Adrenal gland (tissue), 12 donors: ENCODE measurements around the gene GRIFIN. TPM values are rescaled to one million over a fixed set of nuclear protein-coding genes. Genes with fewer than 3 reads are reported as not detected.

Experiments
- DNase-seq, 7 donors: peaks; one replicate each; pipeline ENCODE4 v3.0.0-alpha.2; 2019 to 2020
- H3K27ac ChIP-seq, 5 donors: fragments of 200-600 bp; sonication (generic) in 4 of 5; 1 replicate in 3 of 5; 2 replicates in 2 of 5; pipeline versions ENCODE4 v1.5.1 to v1.8.0; 2016 to 2020; ENCODE audit warnings: mild to moderate bottlenecking in 1 of 5
- H3K27me3 ChIP-seq: fragments of 200-600 bp; 2 replicates; pipeline ENCODE4 v1.8.0; 2021
- H3K36me3 ChIP-seq, 2 donors: fragments of 200-600 bp; replicated peaks in 1 of 2; 1 replicate in 1 of 2; 2 replicates in 1 of 2; pipeline versions ENCODE4 v1.5.1 to v1.8.0; 2018 to 2022
- H3K4me1 ChIP-seq, 2 donors: fragments of 200-600 bp; replicated peaks in 1 of 2; 1 replicate in 1 of 2; 2 replicates in 1 of 2; pipeline versions ENCODE4 v1.5.1 to v1.8.0; 2018 to 2021
- H3K4me3 ChIP-seq, 4 donors: fragments of 200-600 bp; sonication (generic) in 3 of 4; one replicate each; pipeline ENCODE4 v1.5.1; 2016 to 2018
- H3K9me3 ChIP-seq, 3 donors: fragments of 200-600 bp; sonication (generic) in 1 of 3; replicated peaks in 1 of 3; 1 replicate in 2 of 3; 2 replicates in 1 of 3; pipeline versions ENCODE4 v1.5.1 to v1.8.0; 2016 to 2021
- POLR2A ChIP-seq, 2 donors: fragments of 450-650 bp; IDR thresholded peaks; one replicate each; pipeline ENCODE4 v1.6.1; 2017; ENCODE audit warnings: antibody characterized with exemption in 2 of 2, mild to moderate bottlenecking in 2 of 2, moderate library complexity in 1 of 2
- whole genome bisulfite sequencing, 4 donors: extraction: QIAGEN DNeasy Blood & Tissue Kit in 2 of 4; methylation state at CpG; one replicate each; pipeline versions ENCODE4 v1.1.5 to v1.1.7; 2013 to 2017; 5-methylcytosine and 5-hydroxymethylcytosine counted together
- intact Hi-C, 2 donors: fragments of 100-400 bp; cut with DNase I; formaldehyde crosslinking; loops; one replicate each; pipeline versions ENCODE4 v1.14.1 to v1.15.0; 2022 to 2023
- polyA plus RNA-seq, 3 donors: library from polyadenylated mRNA; stranded (reverse); fragments of 200-250 nt in 2 of 3; fragments of 350-450 nt in 1 of 3; fragmentation: Illumina TruSeq in 1 of 3; extraction: RNeasy Lipid Tissue Mini Kit (QIAGEN cat#74804) in 1 of 3; gene quantifications; one replicate each; pipeline ENCODE4 v1.2.3, GENCODE V29; 2013 to 2014
- total RNA-seq, 9 donors: library from RNA; depleted of rRNA in 4 of 9; stranded (reverse); fragments of >200 nt in 4 of 9; fragments of 120-200 nt in 1 of 9; fragmentation: NEBNext Ultra II Directional in 1 of 9; extraction: Animal tissue kit (Norgen Biotek cat#: 25700) in 1 of 9; gene quantifications; one replicate each; pipeline versions ENCODE4 v1.1.0 to v1.2.4, GENCODE V29; 2013 to 2023
- TF ChIP-seq, protein P1 (sequence below), 6 experiments: fragments of 450-650 bp in 4 of 6; fragments of 200-600 bp in 2 of 6; sonication (generic) in 1 of 6; IDR thresholded peaks; 1 replicate in 5 of 6; 2 replicates in 1 of 6; pipeline versions ENCODE4 v1.5.1 to v1.8.0; 2016 to 2021; ENCODE audit warnings: antibody characterized with exemption in 6 of 6, mild to moderate bottlenecking in 2 of 6, moderate library complexity in 1 of 6
- donor health status: healthy with polysubstance abuse.
- donor health status: Bipolar disorder and iron deficiency.
- donor health status: DM: yes; HTN: yes; CAD: no.
- donor health status: DM: no; HTN: no; CAD: no.
- donor health status: DM: no; HTN: no; CAD: no.
- donor health status: DM: yes; HTN: yes; CAD: no.

Gene GRIFIN
- total and polyA plus RNA-seq, 12 donors = not detected

- TF ChIP-seq, protein P1, sequence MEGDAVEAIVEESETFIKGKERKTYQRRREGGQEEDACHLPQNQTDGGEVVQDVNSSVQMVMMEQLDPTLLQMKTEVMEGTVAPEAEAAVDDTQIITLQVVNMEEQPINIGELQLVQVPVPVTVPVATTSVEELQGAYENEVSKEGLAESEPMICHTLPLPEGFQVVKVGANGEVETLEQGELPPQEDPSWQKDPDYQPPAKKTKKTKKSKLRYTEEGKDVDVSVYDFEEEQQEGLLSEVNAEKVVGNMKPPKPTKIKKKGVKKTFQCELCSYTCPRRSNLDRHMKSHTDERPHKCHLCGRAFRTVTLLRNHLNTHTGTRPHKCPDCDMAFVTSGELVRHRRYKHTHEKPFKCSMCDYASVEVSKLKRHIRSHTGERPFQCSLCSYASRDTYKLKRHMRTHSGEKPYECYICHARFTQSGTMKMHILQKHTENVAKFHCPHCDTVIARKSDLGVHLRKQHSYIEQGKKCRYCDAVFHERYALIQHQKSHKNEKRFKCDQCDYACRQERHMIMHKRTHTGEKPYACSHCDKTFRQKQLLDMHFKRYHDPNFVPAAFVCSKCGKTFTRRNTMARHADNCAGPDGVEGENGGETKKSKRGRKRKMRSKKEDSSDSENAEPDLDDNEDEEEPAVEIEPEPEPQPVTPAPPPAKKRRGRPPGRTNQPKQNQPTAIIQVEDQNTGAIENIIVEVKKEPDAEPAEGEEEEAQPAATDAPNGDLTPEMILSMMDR (IDR thresholded peaks at IDR 0.05) = no peak
- no peak for TF ChIP-seq POLR2A (IDR thresholded peaks at IDR 0.05)
- Histone ChIP-seq H3K4me3 (no peak overlapping the region), H3K27me3 (no peaks in the 10 kb centered on the region), H3K36me3 (peaks cover 0 to 16% of the 10 kb centered on the region in 2 donors), H3K27ac (no peak overlapping the region), H3K4me1 (no peaks in the 10 kb centered on the region), H3K9me3 (no peaks in the 10 kb centered on the region)
- DNase-seq = no peak
- WGBS, 4 donors = 91 to 92% (median 92%) methylated on average over 21 to 25 of the region's 25 CpGs
- intact Hi-C loops = no loop called here
Measured at GRCh38 chr7:2436341-2437104, 39.7 kb downstream of the GRIFIN start.

DNA sequence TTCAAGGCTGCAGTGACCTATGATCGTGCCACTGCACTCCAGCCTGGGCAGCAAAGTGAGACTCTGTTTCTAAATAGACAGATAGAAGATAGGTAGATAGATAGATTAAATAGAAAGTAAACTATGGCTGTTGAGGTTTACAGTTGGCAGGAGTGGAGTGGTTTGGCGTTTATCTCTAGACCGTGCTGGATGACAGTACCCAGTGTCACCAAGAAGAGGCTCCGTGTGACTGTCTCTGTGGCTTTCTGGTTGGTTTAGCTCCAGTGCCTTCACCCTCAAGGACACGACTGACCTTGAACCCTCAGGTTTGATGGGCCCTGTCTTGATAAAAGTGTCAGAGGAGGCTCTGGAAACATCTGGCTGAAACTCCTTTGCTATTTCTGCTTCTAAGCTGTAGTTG, 41.1 kb downstream of the GRIFIN start:
- no peak for TF ChIP-seq POLR2A (IDR thresholded peaks at IDR 0.05)
- H3K27me3 ChIP-seq = no peaks in the 10 kb centered on the region
- no peak overlapping the region for H3K4me3 ChIP-seq
- H3K9me3 ChIP-seq = no peaks in the 10 kb centered on the region
- no peak overlapping the region for H3K27ac ChIP-seq
- 55 to 72% (median 69%) methylated on average over 5 of the region's 5 CpGs for WGBS, 4 donors
- intact Hi-C loops = no loop called here
- H3K36me3 ChIP-seq = peaks cover 0 to 16% of the 10 kb centered on the region in 2 donors
- H3K4me1 ChIP-seq = no peaks in the 10 kb centered on the region
- no peak for DNase-seq

GRCh38 chr7:2433713-2434550, 42.3 kb downstream of the GRIFIN start:
- Histone ChIP-seq H3K4me1 (no peaks in the 10 kb centered on the region), H3K27ac (no peak overlapping the region), H3K36me3 (peaks cover 0 to 16% of the 10 kb centered on the region in 2 donors), H3K9me3 (no peaks in the 10 kb centered on the region), H3K27me3 (no peaks in the 10 kb centered on the region), H3K4me3 (no peak overlapping the region)
- intact Hi-C loops = no loop called here
- no peak for TF ChIP-seq POLR2A (IDR thresholded peaks at IDR 0.05)
- TF ChIP-seq, protein P1 (IDR thresholded peaks at IDR 0.05) = no peak
- WGBS, 4 donors = 91 to 98% (median 96%) methylated on average over 36 to 42 of the region's 42 CpGs
- DNase-seq = no peak

GRCh38 chr7:2432910-2433712, 43.1 kb downstream of the GRIFIN start:
- H3K9me3 ChIP-seq = no peaks in the 10 kb centered on the region
- no peak for TF ChIP-seq POLR2A (IDR thresholded peaks at IDR 0.05)
- TF ChIP-seq, protein P1 (IDR thresholded peaks at IDR 0.05) = no peak
- peaks cover 0 to 16% of the 10 kb centered on the region in 2 donors for H3K36me3 ChIP-seq
- H3K27me3 ChIP-seq = no peaks in the 10 kb centered on the region
- H3K4me1 ChIP-seq = no peaks in the 10 kb centered on the region
- no peak overlapping the region for H3K4me3 ChIP-seq
- H3K27ac ChIP-seq = no peak overlapping the region
- no peak for DNase-seq
- intact Hi-C loops = no loop called here
- WGBS, 4 donors = 96 to 98% (median 98%) methylated on average over 50 to 85 of the region's 85 CpGs
